ENCODE results near the gene TTLL3. TPM values are rescaled to one million over a fixed set of nuclear protein-coding genes. Genes with fewer than 3 reads are reported as not detected.

TTLL3 gene
- total RNA-seq, 1 donor from 2014 or later, result 33.6 TPM

DNA sequence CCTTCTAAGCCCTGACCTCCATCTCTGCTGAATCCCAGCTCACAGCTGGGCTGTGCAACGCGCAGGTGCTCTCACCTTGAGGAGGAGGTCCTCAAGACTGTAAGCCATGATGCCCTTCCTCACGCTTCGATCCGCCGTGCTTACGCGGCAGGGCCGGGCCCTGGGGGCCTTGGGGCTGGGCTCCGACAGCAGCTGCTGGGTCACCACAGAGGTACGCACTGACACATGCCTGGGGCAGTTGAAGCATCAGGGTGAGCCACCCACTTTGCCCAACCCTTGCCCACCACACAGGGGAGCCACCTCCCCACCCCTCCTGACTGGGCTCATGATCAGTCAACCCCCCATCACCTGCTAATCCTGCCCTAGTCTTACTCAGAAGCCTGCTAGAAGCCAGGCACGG, 66.9 kb downstream of the TTLL3 start:
- DNase-seq (ENCODE audit: low spot score), result no peak
- no peaks in the 10 kb centered on the region for H3K36me3 Mint-ChIP-seq (ENCODE audit: low read depth)
- H3K27ac Mint-ChIP-seq, result no peak overlapping the region
- H3K27me3 Mint-ChIP-seq (ENCODE audit: insufficient read depth), result peaks cover 12% of the 10 kb centered on the region
- H3K9me3 Mint-ChIP-seq, result no peaks in the 10 kb centered on the region
- no peak overlapping the region for H3K4me3 Mint-ChIP-seq
- intact Hi-C loops (cut with micrococcal nuclease), result no loop called here
- H3K4me1 Mint-ChIP-seq (ENCODE audit: low read depth), result no peaks in the 10 kb centered on the region

DNA sequence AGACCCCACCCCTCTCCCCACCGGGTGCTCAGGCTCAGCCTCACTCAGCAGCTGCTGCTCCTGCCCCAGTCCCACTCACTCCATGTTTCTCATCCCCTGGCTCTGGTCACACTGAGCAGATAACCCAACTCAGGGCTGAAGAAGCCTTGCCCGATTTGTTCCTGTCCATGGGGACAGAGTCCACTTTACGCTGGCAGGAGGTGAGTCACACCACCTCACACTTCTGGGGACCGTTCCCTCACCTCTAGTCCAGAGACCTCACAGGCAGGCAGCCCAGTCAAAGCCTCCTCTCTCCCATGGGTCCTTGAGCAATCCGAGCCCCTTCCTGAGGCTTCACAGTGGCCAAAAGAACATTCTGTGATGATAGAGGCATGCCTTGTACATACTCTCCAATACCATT, 68.6 kb downstream of the TTLL3 start:
- H3K4me3 Mint-ChIP-seq, result no peak overlapping the region
- H3K36me3 Mint-ChIP-seq (ENCODE audit: low read depth), result no peaks in the 10 kb centered on the region
- no peak for DNase-seq (ENCODE audit: low spot score)
- intact Hi-C loops (cut with micrococcal nuclease), result no loop called here
- H3K4me1 Mint-ChIP-seq (ENCODE audit: low read depth), result no peaks in the 10 kb centered on the region
- peaks cover 11% of the 10 kb centered on the region for H3K27me3 Mint-ChIP-seq (ENCODE audit: insufficient read depth)
- H3K9me3 Mint-ChIP-seq, result no peaks in the 10 kb centered on the region
- no peak overlapping the region for H3K27ac Mint-ChIP-seq

DNA sequence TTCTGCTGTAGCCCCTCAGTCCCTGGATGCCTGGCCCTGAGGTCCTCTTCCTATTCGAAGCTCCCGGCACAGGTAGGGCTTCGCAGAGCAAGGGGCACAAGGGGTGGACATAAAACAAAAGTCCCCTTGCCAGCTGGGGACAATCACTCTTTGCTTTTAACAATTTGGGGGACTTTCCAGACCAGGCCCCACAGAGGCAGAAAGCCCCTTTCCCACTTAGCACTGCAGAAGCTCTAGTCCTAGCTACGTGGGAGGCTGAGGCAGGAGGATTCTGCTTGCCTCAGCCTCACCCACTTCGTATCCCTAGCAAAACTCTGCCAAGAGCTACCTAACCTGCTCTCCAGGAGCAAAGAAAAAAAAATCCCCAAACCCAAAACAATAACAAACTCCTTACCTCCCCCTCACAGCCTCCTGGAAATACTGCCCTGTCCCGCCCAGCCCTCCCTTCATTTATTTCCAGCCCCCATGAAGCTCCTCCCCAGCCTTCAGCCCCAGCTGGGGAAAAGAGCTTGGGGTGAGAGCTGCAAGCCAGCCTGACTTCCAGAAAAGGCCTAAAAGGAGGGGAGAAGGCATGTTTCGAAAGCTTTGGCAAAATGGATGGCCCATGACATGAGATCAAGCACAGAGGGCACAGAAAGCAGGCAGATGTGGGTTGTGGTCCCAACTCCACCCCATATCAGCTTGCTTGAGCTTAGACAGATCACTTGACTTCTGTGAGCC, 69.9 kb downstream of the TTLL3 start, which contains the start of gene CIDEC:
CIDEC (minus strand) TSS at position 424 of the 720 bp plus-strand sequence. CDS start 1,767 bp downstream, outside the sequence.
- H3K9me3 Mint-ChIP-seq, result no peaks in the 10 kb centered on the region
- DNase-seq (ENCODE audit: low spot score), result no peak
- H3K4me3 Mint-ChIP-seq, result no peak within 1 kb of the TSS
- H3K36me3 Mint-ChIP-seq (ENCODE audit: low read depth), result no peaks in the 10 kb centered on the region
- peaks cover 14% of the 10 kb centered on the region for H3K27me3 Mint-ChIP-seq (ENCODE audit: insufficient read depth)
- intact Hi-C loops (cut with micrococcal nuclease), result no loop called here
- no peaks in the 10 kb centered on the region for H3K4me1 Mint-ChIP-seq (ENCODE audit: low read depth)
- no peak within 1 kb of the TSS for H3K27ac Mint-ChIP-seq

DNA sequence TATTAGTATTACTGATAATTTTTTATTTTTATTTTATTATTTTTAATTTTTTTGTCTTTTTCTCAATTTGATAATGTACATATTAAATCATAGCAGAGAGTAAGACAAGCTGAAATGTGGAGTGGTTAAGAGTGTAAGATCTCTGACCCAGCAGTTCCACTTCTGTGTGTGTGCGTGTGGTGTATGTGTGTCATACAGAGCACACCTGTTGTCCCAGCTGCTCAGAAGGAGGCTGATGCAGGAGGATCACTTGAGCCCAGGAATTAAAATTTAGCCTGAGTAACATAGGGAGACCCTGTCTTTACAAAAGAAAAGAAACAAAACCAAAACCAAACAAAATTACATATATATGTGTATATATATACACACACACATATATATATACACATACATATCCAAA, 71.4 kb downstream of the TTLL3 start:
- no peaks in the 10 kb centered on the region for H3K9me3 Mint-ChIP-seq
- H3K27me3 Mint-ChIP-seq (ENCODE audit: insufficient read depth), result peaks cover 16% of the 10 kb centered on the region
- H3K4me1 Mint-ChIP-seq (ENCODE audit: low read depth), result no peaks in the 10 kb centered on the region
- H3K4me3 Mint-ChIP-seq, result no peak overlapping the region
- no peak overlapping the region for H3K27ac Mint-ChIP-seq
- intact Hi-C loops (cut with micrococcal nuclease), result no loop called here
- DNase-seq (ENCODE audit: low spot score), result no peak
- no peaks in the 10 kb centered on the region for H3K36me3 Mint-ChIP-seq (ENCODE audit: low read depth)

DNA sequence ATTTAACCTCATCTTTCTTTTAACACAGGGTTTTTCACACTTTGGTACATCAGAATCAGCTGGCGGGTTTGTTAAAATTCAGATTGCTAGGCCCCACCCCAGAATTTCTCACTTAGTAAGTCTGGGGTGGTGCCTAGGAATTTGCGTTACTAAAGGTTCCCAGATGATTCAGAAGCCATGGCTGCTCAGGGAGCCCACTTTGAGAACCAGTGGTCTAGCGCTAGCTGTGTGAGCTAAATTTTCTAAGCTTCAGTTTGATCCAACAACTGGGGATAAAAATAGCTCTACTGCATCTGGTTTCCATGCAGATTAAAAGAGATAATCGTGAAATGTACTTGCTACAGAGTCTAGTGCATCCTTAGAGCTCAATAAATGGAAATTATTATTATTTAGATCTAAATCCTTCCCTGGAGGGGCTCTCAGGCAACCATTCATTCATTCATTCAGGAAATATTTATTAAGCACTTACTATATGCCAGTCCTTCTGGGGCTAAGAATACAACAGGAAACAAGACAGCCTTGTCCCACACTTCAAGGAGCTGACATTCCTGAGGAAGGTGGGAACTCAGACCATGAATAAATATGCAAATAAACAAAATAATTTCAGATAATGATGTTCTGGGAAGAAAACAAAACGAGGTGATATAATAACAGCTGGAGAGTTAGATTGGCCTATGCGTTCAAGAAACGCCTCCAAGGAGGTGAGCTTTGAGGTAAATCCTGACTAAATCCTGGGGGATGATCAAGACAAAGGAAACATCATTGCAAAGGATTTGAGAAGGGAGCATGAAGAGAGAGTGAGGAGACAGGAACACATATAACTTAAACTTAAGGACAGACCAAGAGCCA, 73.9 kb downstream of the TTLL3 start:
- Mint-ChIP-seq H3K4me3 (no peak overlapping the region), H3K27ac (no peak overlapping the region), H3K4me1 (ENCODE audit: low read depth) (no peaks in the 10 kb centered on the region), H3K27me3 (ENCODE audit: insufficient read depth) (peaks cover 11% of the 10 kb centered on the region), H3K36me3 (ENCODE audit: low read depth) (no peaks in the 10 kb centered on the region), H3K9me3 (no peaks in the 10 kb centered on the region)
- DNase-seq (ENCODE audit: low spot score), result no peak
- intact Hi-C loops (cut with micrococcal nuclease), result no loop called here

DNA sequence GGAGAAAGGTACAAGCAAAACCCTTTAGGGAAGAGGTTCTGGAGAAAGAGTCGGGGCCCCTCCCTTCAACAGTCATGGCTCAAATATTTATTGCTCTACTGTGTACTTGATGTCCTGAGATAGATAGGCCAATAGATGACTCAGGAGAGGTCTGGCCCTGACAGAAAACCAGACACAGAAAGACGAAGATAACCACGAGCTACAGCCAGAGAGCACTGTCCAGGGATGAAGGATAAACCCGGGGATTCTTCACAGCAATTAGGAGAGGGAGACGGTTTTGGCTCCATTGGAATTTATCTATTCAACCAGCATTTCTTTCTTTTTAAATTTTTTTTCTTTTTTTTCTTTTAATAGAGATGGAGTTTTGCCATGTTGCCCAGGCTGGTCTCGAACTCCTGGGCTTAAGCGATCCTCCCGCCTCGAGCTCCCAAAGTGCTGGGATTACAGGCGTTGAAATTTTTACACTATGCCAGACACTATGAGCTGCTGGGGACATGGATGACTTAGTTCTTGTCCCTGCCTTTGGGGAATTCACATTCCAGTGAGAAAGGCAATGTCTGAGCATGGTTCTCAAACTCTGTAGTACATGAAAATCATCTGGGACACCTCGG, 74.6 kb downstream of the TTLL3 start:
- Mint-ChIP-seq H3K9me3 (no peaks in the 10 kb centered on the region), H3K27ac (no peak overlapping the region), H3K27me3 (ENCODE audit: insufficient read depth) (peaks cover 10% of the 10 kb centered on the region), H3K4me1 (ENCODE audit: low read depth) (peaks cover 2% of the 10 kb centered on the region), H3K4me3 (no peak overlapping the region), H3K36me3 (ENCODE audit: low read depth) (no peaks in the 10 kb centered on the region)
- intact Hi-C loops (cut with micrococcal nuclease), result no loop called here
- DNase-seq (ENCODE audit: low spot score), result no peak

Other genes starting within 250 kb of the TTLL3 start
- gene MTMR14, start 160.8 kb upstream of the TTLL3 start, total RNA-seq, result 42.9 and 46.9 TPM in 2 replicates
- gene CPNE9, start 106.4 kb upstream of the TTLL3 start, total RNA-seq, result 0.93 TPM in 1 of 2 replicates, not detected in the other
- gene BRPF1, start 78.5 kb upstream of the TTLL3 start, total RNA-seq, result 44.6 and 45.9 TPM in 2 replicates
- 40.2 and 40.6 TPM in 2 replicates for gene OGG1, start 60.3 kb upstream of the TTLL3 start, total RNA-seq
- 55.0 and 57.8 TPM in 2 replicates for gene CAMK1, start 40.3 kb upstream of the TTLL3 start, total RNA-seq
- 63.4 and 63.6 TPM in 2 replicates for gene TADA3, start 17.8 kb upstream of the TTLL3 start, total RNA-seq
- 268 and 273 TPM in 2 replicates for gene ARPC4, start 17.2 kb upstream of the TTLL3 start, total RNA-seq
- 79.2 and 79.5 TPM in 2 replicates for gene RPUSD3, start 33.7 kb downstream of the TTLL3 start, total RNA-seq
- gene CIDEC, start 70.0 kb downstream of the TTLL3 start, total RNA-seq, result not detected in 2 replicates
- gene JAGN1, start 80.3 kb downstream of the TTLL3 start, total RNA-seq, result 42.4 and 46.3 TPM in 2 replicates
- gene IL17RE, start 92.6 kb downstream of the TTLL3 start, total RNA-seq, result 3.2 and 3.5 TPM in 2 replicates
- gene IL17RC, start 106.8 kb downstream of the TTLL3 start, total RNA-seq, result 0.64 and 0.83 TPM in 2 replicates
- 18.7 and 20.6 TPM in 2 replicates for gene CRELD1, start 123.6 kb downstream of the TTLL3 start, total RNA-seq
- 16.4 and 16.8 TPM in 2 replicates for gene PRRT3, start 142.1 kb downstream of the TTLL3 start, total RNA-seq
- gene EMC3, start 176.6 kb downstream of the TTLL3 start, total RNA-seq, result 38.8 and 43.1 TPM in 2 replicates
- 63.4 and 64.2 TPM in 2 replicates for gene FANCD2, start 216.2 kb downstream of the TTLL3 start, total RNA-seq